Mesendoderm (in vitro differentiated cells): Measurements from ENCODE around the gene NR2F1-AS1.
A peak's percentile ranks its signal among the peaks of the same experiment; 100 is the strongest.

Source experiments
- DNase-seq: peaks from one replicate; pipeline ENCODE4 v3.0.0; 2013
- H2AK5ac ChIP-seq: 2 replicates; pipeline ENCODE4 v1.6.1; 2013; ENCODE audit warnings: low read length, inconsistent platforms
- H2BK120ac ChIP-seq: 2 replicates; pipeline ENCODE4 v1.6.1; 2013; ENCODE audit warnings: low read depth, mild to moderate bottlenecking, low read length, moderate library complexity, mixed read lengths
- H2BK15ac ChIP-seq: replicated peaks from 2 replicates; pipeline ENCODE4 v1.6.1; 2013; ENCODE audit warnings: low read depth, mild to moderate bottlenecking, moderate library complexity
- H2BK5ac ChIP-seq: 2 replicates; pipeline ENCODE4 v1.6.1; 2013; ENCODE audit warnings: low read length, inconsistent platforms
- H3K18ac ChIP-seq: 2 replicates; pipeline ENCODE4 v1.6.1; 2013; ENCODE audit warnings: mild to moderate bottlenecking, low read length, mixed read lengths
- H3K23ac ChIP-seq: one replicate; pipeline ENCODE4 v1.6.1; 2013; ENCODE audit warnings: low read length
- H3K27ac ChIP-seq: 2 replicates; pipeline ENCODE4 v1.5.1; 2013; ENCODE audit warnings: low read depth, mild to moderate bottlenecking, inconsistent platforms, low read length, moderate library complexity
- H3K27me3 ChIP-seq: 2 replicates; pipeline ENCODE4 v1.6.1; 2013; ENCODE audit warnings: low read length, control low read depth, mild to moderate bottlenecking, inconsistent platforms; ENCODE audit not compliant: insufficient read depth, poor library complexity
- H3K36me3 ChIP-seq: 2 replicates; pipeline ENCODE4 v1.6.1; 2013; ENCODE audit warnings: low read length, inconsistent platforms; ENCODE audit not compliant: control insufficient read depth, insufficient read depth
- H3K4ac ChIP-seq: one replicate; pipeline ENCODE4 v1.6.1; 2013; ENCODE audit warnings: low read depth, mild to moderate bottlenecking, low read length, moderate library complexity
- H3K4me1 ChIP-seq: 2 replicates; pipeline ENCODE4 v1.6.1; 2013; ENCODE audit warnings: low read depth, low read length, inconsistent platforms; ENCODE audit not compliant: control insufficient read depth
- H3K4me2 ChIP-seq: 2 replicates; pipeline ENCODE4 v1.6.1; 2013; ENCODE audit warnings: low read length
- H3K4me3 ChIP-seq: 2 replicates; pipeline ENCODE4 v1.5.1; 2013; ENCODE audit warnings: mild to moderate bottlenecking, low read length
- H3K56ac ChIP-seq: one replicate; pipeline ENCODE4 v1.6.1; 2013; ENCODE audit warnings: low read length
- H3K79me1 ChIP-seq: 2 replicates; pipeline ENCODE4 v1.6.1; 2013; ENCODE audit warnings: low read length, inconsistent platforms
- H3K79me2 ChIP-seq: 2 replicates; pipeline ENCODE4 v1.6.1; 2013; ENCODE audit warnings: mild to moderate bottlenecking, low read length; ENCODE audit not compliant: control insufficient read depth, insufficient read depth
- H3K9ac ChIP-seq: 2 replicates; pipeline ENCODE4 v1.6.1; 2013; ENCODE audit warnings: low read length, inconsistent platforms
- H4K5ac ChIP-seq: one replicate; pipeline ENCODE4 v1.6.1; 2013; ENCODE audit warnings: low read length
- H4K8ac ChIP-seq: one replicate; pipeline ENCODE4 v1.6.1; 2013; ENCODE audit warnings: low read depth, mild to moderate bottlenecking, control low read depth, low read length, moderate library complexity
- WGBS: extraction: QIAGEN DNeasy Blood & Tissue Kit; methylation state at CpG from one replicate; pipeline ENCODE4 v1.1.7; 2013; ENCODE audit warnings: low lambda C conversion rate, missing lambda C conversion rate; ENCODE audit not compliant: insufficient coverage; ENCODE audit errors: extremely low coverage; 5-methylcytosine and 5-hydroxymethylcytosine counted together

Gene NR2F1-AS1

DNA sequence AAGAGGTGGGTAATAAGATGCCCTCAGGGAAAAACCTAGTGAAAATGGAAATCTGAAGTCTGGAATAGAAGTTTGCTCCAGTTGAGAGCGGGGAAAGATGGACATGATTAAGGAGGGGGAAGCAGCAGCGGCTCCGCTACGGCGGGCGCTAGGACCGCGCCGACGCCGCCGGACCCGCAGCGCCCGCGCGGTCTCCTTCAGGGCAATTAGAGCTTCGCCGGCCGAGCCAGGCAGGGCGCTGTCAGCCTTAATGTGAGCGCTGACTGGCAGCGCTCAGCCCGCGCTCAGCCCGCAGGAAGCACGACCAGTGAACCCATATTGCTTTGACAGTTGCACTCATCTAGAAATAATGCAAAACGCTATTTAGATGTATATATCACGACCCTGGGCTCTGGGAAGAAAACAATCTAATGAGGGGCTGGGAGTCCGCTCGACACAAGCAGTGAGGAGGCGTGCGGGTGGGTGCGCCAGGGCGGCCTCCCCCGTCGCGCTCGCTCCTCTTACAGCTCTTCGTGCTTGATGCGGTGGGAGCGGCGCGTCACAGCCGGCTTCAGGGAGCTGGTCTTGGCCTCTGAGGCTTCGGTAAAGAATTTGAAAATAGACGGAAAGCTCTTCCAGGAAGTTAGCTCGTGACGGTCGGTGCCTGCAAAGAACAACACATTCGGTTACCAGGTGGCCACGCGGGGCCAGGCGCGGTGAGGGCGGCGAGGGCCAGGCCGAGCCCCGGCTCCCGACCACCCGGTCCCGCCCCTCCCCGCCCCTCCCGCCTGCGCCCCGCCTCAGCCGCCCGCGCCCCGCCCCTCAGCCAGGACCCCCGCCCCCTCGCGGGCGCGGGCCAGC, 39.7 kb upstream of the NR2F1-AS1 start:
- no peak overlapping the region for H2BK5ac ChIP-seq
- peak overlapping the region; percentile 61 for H3K4me3 ChIP-seq
- H2AK5ac ChIP-seq = no peak overlapping the region
- peak; percentile 89 for DNase-seq
- peak overlapping the region; percentile 61 for H3K9ac ChIP-seq
- H3K4me1 ChIP-seq = no peaks in the 10 kb centered on the region
- H3K36me3 ChIP-seq = no peaks in the 10 kb centered on the region
- no peak overlapping the region for H3K18ac ChIP-seq
- no peak overlapping the region for H3K27ac ChIP-seq
- no peak overlapping the region for H3K23ac ChIP-seq
- no peak overlapping the region for H4K8ac ChIP-seq
- H3K56ac ChIP-seq = peak overlapping the region; percentile 86
- no CpG with 5 or more reads among the region's 75 CpGs for WGBS
- H2BK15ac ChIP-seq = no peak overlapping the region
- H2BK120ac ChIP-seq = no peak overlapping the region
- no peak overlapping the region for H3K4ac ChIP-seq
- H3K79me2 ChIP-seq = no peaks in the 10 kb centered on the region
- H3K79me1 ChIP-seq = no peaks in the 10 kb centered on the region
- no peak overlapping the region for H4K5ac ChIP-seq
- H3K27me3 ChIP-seq = peaks cover 11% of the 10 kb centered on the region
- peak overlapping the region; percentile 96 for H3K4me2 ChIP-seq

DNA sequence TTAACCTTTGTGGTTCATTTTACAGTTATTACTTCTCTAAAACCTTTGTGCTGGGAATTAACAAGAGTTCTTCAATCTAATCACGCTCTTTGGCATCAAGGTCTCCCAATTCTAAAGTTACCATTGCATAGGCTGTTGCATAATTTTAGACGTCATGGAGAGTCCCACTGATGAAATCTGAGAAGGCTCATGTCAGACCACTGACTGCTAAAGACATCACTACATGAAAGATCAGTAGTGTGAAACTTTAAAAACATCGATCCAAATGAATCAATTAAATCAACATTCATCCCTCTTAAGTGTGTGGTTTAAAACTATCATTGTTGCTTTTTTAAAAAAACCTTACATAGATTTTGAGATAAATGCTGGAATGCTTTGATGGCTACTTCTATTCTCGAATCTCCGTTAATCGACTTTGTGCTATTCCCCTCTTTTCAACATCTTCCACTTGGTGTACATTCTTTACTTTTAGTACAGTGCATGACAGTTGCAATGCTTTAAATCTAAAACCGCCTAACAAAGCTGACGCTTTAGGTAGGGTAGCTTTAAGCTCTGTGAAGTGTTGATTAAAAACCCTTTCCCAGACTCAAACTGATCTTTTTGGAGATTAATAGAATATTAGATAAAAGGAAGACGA, 35.6 kb upstream of the NR2F1-AS1 start:
- H3K4ac ChIP-seq = no peak overlapping the region
- H4K8ac ChIP-seq = no peak overlapping the region
- H3K56ac ChIP-seq = no peak overlapping the region
- H4K5ac ChIP-seq = no peak overlapping the region
- no peak for DNase-seq
- no peak overlapping the region for H3K23ac ChIP-seq
- no peaks in the 10 kb centered on the region for H3K36me3 ChIP-seq
- H2BK120ac ChIP-seq = no peak overlapping the region
- H2BK5ac ChIP-seq = no peak overlapping the region
- H2AK5ac ChIP-seq = no peak overlapping the region
- H3K9ac ChIP-seq = no peak overlapping the region
- H3K79me1 ChIP-seq = no peaks in the 10 kb centered on the region
- H3K4me1 ChIP-seq = no peaks in the 10 kb centered on the region
- no peak overlapping the region for H3K27ac ChIP-seq
- H2BK15ac ChIP-seq = no peak overlapping the region
- H3K18ac ChIP-seq = no peak overlapping the region
- H3K27me3 ChIP-seq = peaks cover 27% of the 10 kb centered on the region
- WGBS = no CpG with 5 or more reads among the region's 9 CpGs
- H3K79me2 ChIP-seq = no peaks in the 10 kb centered on the region
- H3K4me3 ChIP-seq = no peak overlapping the region
- no peak overlapping the region for H3K4me2 ChIP-seq

DNA sequence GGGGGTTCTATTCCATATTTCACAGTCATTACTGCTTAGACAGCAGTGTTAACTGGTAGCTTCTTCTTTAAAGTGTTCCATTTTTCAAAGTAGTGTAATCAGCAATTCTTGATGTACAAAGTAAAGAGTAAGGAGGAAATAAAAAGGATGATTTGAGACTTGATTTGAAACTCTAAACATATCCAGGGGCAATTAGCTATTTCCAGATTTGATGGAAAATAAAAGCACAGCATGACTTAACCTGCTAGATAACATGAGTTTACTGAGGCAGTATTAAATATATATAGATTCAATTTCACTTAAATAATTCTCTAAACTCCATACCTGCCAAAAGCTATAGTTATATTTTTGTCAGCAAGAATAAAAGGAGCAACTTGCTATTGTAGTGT, 31.8 kb upstream of the NR2F1-AS1 start:
- DNase-seq = no peak
- no peak overlapping the region for H2BK120ac ChIP-seq
- H3K23ac ChIP-seq = no peak overlapping the region
- no peak overlapping the region for H4K5ac ChIP-seq
- H3K4ac ChIP-seq = no peak overlapping the region
- H3K27me3 ChIP-seq = peaks cover 51% of the 10 kb centered on the region
- H2BK15ac ChIP-seq = no peak overlapping the region
- no peak overlapping the region for H3K27ac ChIP-seq
- H4K8ac ChIP-seq = no peak overlapping the region
- H2BK5ac ChIP-seq = no peak overlapping the region
- H2AK5ac ChIP-seq = no peak overlapping the region
- no peak overlapping the region for H3K56ac ChIP-seq
- H3K79me2 ChIP-seq = no peaks in the 10 kb centered on the region
- no peaks in the 10 kb centered on the region for H3K36me3 ChIP-seq
- no peak overlapping the region for H3K18ac ChIP-seq
- no peaks in the 10 kb centered on the region for H3K79me1 ChIP-seq
- H3K4me1 ChIP-seq = no peaks in the 10 kb centered on the region
- no peak overlapping the region for H3K4me3 ChIP-seq
- no peak overlapping the region for H3K4me2 ChIP-seq
- H3K9ac ChIP-seq = no peak overlapping the region

DNA sequence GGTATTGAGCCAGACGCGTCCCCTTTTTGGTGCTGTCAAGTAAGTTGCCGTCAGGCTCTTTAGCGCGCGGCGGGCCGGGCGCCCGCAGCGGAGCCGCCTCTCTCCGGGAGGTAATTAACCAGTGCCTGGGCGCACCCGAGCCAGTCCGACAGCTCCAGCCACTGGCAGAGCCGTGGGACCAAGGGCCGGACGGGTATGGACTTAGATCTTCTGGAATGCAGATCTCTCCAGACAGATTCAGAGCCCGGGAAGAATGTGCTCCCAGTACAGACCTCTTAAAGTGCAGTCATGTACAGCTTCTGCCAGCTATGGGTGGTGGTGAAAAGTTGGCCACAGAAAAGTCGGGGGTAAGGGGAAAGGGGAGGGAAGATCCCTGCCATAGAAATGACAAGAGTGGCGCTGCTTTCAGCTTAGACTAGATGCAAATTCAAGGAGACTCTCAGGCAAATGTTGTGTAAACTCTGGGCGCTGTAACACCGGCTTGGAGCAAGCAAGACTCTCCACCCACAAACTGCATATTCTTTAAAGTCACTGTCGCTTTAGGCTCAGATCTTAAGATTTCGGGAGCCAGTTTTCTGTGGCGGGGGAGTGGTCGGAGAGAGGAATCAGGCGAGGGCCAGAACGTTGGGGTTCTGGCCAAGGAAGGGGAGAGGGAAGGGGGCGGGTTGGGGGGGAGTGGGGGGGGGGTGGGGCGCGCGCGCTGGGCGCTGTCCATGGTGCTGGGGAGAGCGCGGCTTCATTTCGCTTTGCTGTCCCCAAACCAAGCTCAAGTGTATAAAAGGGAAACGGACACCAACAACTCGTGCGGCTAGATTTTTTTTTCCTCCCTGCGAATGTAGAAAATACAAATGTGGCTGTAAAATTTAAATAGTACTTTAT, 31.2 kb upstream of the NR2F1-AS1 start:
- no CpG with 5 or more reads among the region's 43 CpGs for WGBS
- no peak overlapping the region for H3K4me3 ChIP-seq
- H3K4me2 ChIP-seq = no peak overlapping the region
- H2AK5ac ChIP-seq = no peak overlapping the region
- no peak overlapping the region for H3K23ac ChIP-seq
- no peak overlapping the region for H4K8ac ChIP-seq
- no peaks in the 10 kb centered on the region for H3K79me1 ChIP-seq
- H2BK15ac ChIP-seq = no peak overlapping the region
- no peaks in the 10 kb centered on the region for H3K4me1 ChIP-seq
- H4K5ac ChIP-seq = no peak overlapping the region
- no peak overlapping the region for H2BK5ac ChIP-seq
- H3K4ac ChIP-seq = no peak overlapping the region
- no peak overlapping the region for H3K18ac ChIP-seq
- DNase-seq = peak; percentile 72
- no peak overlapping the region for H2BK120ac ChIP-seq
- peaks cover 51% of the 10 kb centered on the region for H3K27me3 ChIP-seq
- no peaks in the 10 kb centered on the region for H3K36me3 ChIP-seq
- no peak overlapping the region for H3K27ac ChIP-seq
- H3K9ac ChIP-seq = no peak overlapping the region
- H3K56ac ChIP-seq = no peak overlapping the region
- H3K79me2 ChIP-seq = no peaks in the 10 kb centered on the region

DNA sequence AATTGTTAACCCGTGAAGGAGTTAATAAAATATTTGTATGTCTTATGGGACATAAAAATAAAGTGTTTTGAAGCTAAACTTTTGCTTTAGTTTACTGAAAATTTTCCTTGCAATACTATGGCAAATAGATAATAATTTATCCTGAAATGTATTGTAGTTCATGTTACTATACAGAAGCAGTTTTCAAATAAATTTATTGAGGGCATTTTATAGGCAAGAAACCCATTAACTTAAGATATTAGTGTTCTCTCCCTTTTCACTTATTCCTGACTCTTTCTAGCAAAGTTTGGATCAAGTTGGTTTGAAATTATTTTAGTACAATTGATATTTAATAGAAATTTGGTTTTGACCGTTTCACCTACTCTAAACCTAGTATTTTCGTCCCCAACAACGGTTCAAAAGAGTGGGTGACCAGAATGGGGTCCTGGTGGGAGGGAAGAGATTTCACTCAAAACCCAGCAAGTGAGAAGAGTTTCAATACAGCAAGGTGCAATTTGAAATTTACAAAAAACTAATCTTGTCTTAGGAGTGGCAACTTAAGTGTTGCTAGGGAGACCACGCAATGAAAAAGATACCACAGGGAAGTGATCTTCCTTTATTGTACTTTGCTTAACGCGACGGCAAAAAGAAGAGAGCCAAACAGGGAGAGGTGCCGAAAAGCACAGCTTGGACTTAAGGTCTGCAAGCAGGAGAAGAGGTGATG, 30.4 kb upstream of the NR2F1-AS1 start:
- Histone ChIP-seq H3K23ac (no peak overlapping the region), H3K18ac (no peak overlapping the region), H4K8ac (no peak overlapping the region), H3K9ac (no peak overlapping the region), H4K5ac (no peak overlapping the region), H3K27ac (no peak overlapping the region), H3K36me3 (no peaks in the 10 kb centered on the region), H3K56ac (no peak overlapping the region), H3K4me3 (no peak overlapping the region), H3K4ac (no peak overlapping the region), H2AK5ac (no peak overlapping the region), H2BK15ac (no peak overlapping the region), H2BK5ac (no peak overlapping the region), H3K79me1 (no peaks in the 10 kb centered on the region), H3K79me2 (no peaks in the 10 kb centered on the region), H3K4me1 (no peaks in the 10 kb centered on the region), H2BK120ac (no peak overlapping the region), H3K4me2 (no peak overlapping the region), H3K27me3 (peaks cover 48% of the 10 kb centered on the region)
- WGBS = no CpG with 5 or more reads among the region's 9 CpGs
- no peak for DNase-seq
